Esophagus muscularis mucosa (tissue), 4 donors: ENCODE results near the gene SENP1. TPM values are rescaled to one million over a fixed set of nuclear protein-coding genes. Genes with fewer than 3 reads are reported as not detected.

Experiments
- DNase-seq: peaks from one replicate; pipeline ENCODE4 v3.0.0-alpha.2; 2017; ENCODE audit errors: extremely low spot score
- H3K27ac ChIP-seq, 4 donors: fragments of 200-600 bp; sonication (generic); replicated peaks in 1 of 4; 1 replicate in 3 of 4; 2 replicates in 1 of 4; pipeline ENCODE4 v1.5.1; 2016 to 2019; ENCODE audit warnings: mild to moderate bottlenecking in 1 of 4
- H3K27me3 ChIP-seq, 4 donors: fragments of 200-600 bp; sonication (generic); one replicate each; pipeline versions ENCODE4 v1.5.1 to v1.6.0; 2016 to 2019
- H3K36me3 ChIP-seq, 4 donors: fragments of 200-600 bp; sonication (generic); one replicate each; pipeline ENCODE4 v1.5.1; 2016 to 2019
- H3K4me1 ChIP-seq, 4 donors: fragments of 200-600 bp; sonication (generic); one replicate each; pipeline ENCODE4 v1.5.1; 2016 to 2019
- H3K4me3 ChIP-seq, 4 donors: fragments of 200-600 bp; sonication (generic); 1 replicate in 2 of 4; 2 replicates in 2 of 4; pipeline ENCODE4 v1.5.1; 2016 to 2019; ENCODE audit warnings: mild to moderate bottlenecking in 4 of 4, moderate library complexity in 1 of 4
- H3K9me3 ChIP-seq, 4 donors: fragments of 200-600 bp; sonication (generic); 1 replicate in 3 of 4; 2 replicates in 1 of 4; pipeline ENCODE4 v1.5.1; 2016 to 2019
- CTCF ChIP-seq, 3 experiments: fragments of 200-600 bp in 2 of 3; fragments of 450-650 bp in 1 of 3; sonication (generic) in 2 of 3; IDR thresholded peaks; one replicate each; pipeline ENCODE4 v1.5.1; 2017 to 2019; ENCODE audit warnings: antibody characterized with exemption in 3 of 3, mild to moderate bottlenecking in 2 of 3, moderate library complexity in 1 of 3
- EP300 ChIP-seq: sonication (generic); formaldehyde crosslinking; IDR thresholded peaks from one replicate; pipeline ENCODE4 v1.6.1; 2017; ENCODE audit warnings: antibody characterized with exemption
- POLR2A ChIP-seq: fragments of 450-650 bp; IDR thresholded peaks from one replicate; pipeline ENCODE4 v1.6.1; 2017; ENCODE audit warnings: antibody characterized with exemption, moderate library complexity, mild to moderate bottlenecking, low read depth
- POLR2AphosphoS5 ChIP-seq, 2 donors: sonication (generic); formaldehyde crosslinking; IDR thresholded peaks; one replicate each; pipeline ENCODE4 v1.6.1; 2017; ENCODE audit warnings: antibody characterized with exemption in 2 of 2
- WGBS: methylation state at CpG from one replicate; pipeline ENCODE4 v1.1.5; 2018; 5-methylcytosine and 5-hydroxymethylcytosine counted together
- intact Hi-C: fragments of 100-400 bp; cut with DNase I; formaldehyde crosslinking; loops from one replicate; pipeline ENCODE4 v1.15.1; 2023
- total RNA-seq, 4 donors: library from RNA; depleted of rRNA; stranded (reverse); fragments of >200 nt; gene quantifications; one replicate each; pipeline versions ENCODE4 v1.1.0 to v1.2.1, GENCODE V29; 2016

SENP1 gene
- total RNA-seq, 4 donors from 2014 or later, result 12.9 to 19.2 (median 14.3) TPM

- intact Hi-C loops, result no loop called here
- no peaks in the 10 kb centered on the region for H3K4me1 ChIP-seq
- H3K27me3 ChIP-seq, result no peaks in the 10 kb centered on the region
- no peaks in the 10 kb centered on the region for H3K9me3 ChIP-seq
- TF ChIP-seq CTCF (IDR thresholded peaks at IDR 0.05) (no peak), EP300 (no peak), POLR2A (no peak), POLR2AphosphoS5 (IDR thresholded peaks at IDR 0.05) (no peak)
- no peak overlapping the region for H3K4me3 ChIP-seq
- DNase-seq, result no peak
- 95% methylated on average over 2 of the region's 2 CpGs for WGBS
- peaks cover 26 to 60% (median 38%) of the 10 kb centered on the region in 4 donors for H3K36me3 ChIP-seq
- no peak overlapping the region for H3K27ac ChIP-seq
Measured at GRCh38 chr12:48051681-48052080, 54.2 kb downstream of the SENP1 start.

GRCh38 chr12:48050174-48050573, 55.7 kb downstream of the SENP1 start:
- intact Hi-C loops, result no loop called here
- WGBS, result 98% methylated on average over 6 of the region's 6 CpGs
- Histone ChIP-seq H3K27ac (no peak overlapping the region), H3K4me3 (no peak overlapping the region), H3K4me1 (no peaks in the 10 kb centered on the region), H3K36me3 (peaks cover 35 to 72% (median 52%) of the 10 kb centered on the region in 4 donors), H3K27me3 (no peaks in the 10 kb centered on the region), H3K9me3 (no peaks in the 10 kb centered on the region)
- TF ChIP-seq POLR2AphosphoS5 (IDR thresholded peaks at IDR 0.05) (no peak), CTCF (IDR thresholded peaks at IDR 0.05) (no peak), POLR2A (no peak), EP300 (no peak)
- no peak for DNase-seq

- Histone ChIP-seq H3K4me3 (no peak overlapping the region), H3K9me3 (no peaks in the 10 kb centered on the region), H3K27me3 (no peaks in the 10 kb centered on the region), H3K36me3 (peaks cover 31 to 88% (median 70%) of the 10 kb centered on the region in 4 donors), H3K4me1 (no peaks in the 10 kb centered on the region), H3K27ac (no peak overlapping the region)
- whole genome bisulfite sequencing, result 91% methylated on average over 2 of the region's 2 CpGs
- no peak for DNase-seq
- intact Hi-C loops, result no loop called here
- no peak for TF ChIP-seq POLR2AphosphoS5 (IDR thresholded peaks at IDR 0.05)
- no peak for TF ChIP-seq POLR2A
- no peak for TF ChIP-seq EP300
- TF ChIP-seq CTCF (IDR thresholded peaks at IDR 0.05), result no peak
Measured at GRCh38 chr12:48045965-48046518, 59.8 kb downstream of the SENP1 start.

- no peaks in the 10 kb centered on the region for H3K4me1 ChIP-seq
- intact Hi-C loops, result no loop called here
- whole genome bisulfite sequencing, result 90% methylated on average over 6 of the region's 6 CpGs
- no peak for DNase-seq
- no peak for TF ChIP-seq CTCF (IDR thresholded peaks at IDR 0.05)
- no peak for TF ChIP-seq POLR2A
- TF ChIP-seq POLR2AphosphoS5 (IDR thresholded peaks at IDR 0.05), result no peak
- TF ChIP-seq EP300, result no peak
- H3K27ac ChIP-seq, result no peak overlapping the region
- no peak overlapping the region for H3K4me3 ChIP-seq
- peaks cover 31 to 80% (median 69%) of the 10 kb centered on the region in 4 donors for H3K36me3 ChIP-seq
- no peaks in the 10 kb centered on the region for H3K27me3 ChIP-seq
- no peaks in the 10 kb centered on the region for H3K9me3 ChIP-seq
Measured at GRCh38 chr12:48045061-48045846, 60.6 kb downstream of the SENP1 start.
